Astrocyte of the cerebellum (primary cell): Measurements from ENCODE around the gene FBH1.
A peak's percentile ranks its signal among the peaks of the same experiment; 100 is the strongest.
"Not testable (repeated sequence)": the region's sequence is repeated elsewhere in the genome, so short reads cannot be mapped to it uniquely, and the experiment has no call there.

Experiments
- DNase-seq: peaks from one replicate; pipeline ENCODE4 v3.0.0-alpha.2; 2011; ENCODE audit warnings: low read depth
- H3K4me3 ChIP-seq: 2 replicates; pipeline ENCODE4 v1.5.1; 2011; ENCODE audit warnings: mild to moderate bottlenecking, low read depth, low read length, moderate library complexity
- in situ Hi-C: cut with HindIII; loops from 2 replicates; pipeline ENCODE4 v1.10.0; 2017; ENCODE audit warnings: low sequenced_read_pairs
- TF ChIP-seq, protein P1 (sequence below): IDR thresholded peaks from 2 replicates; pipeline ENCODE4 v1.5.1; 2012; ENCODE audit warnings: low read length, low read depth, moderate library complexity, mild to moderate bottlenecking; ENCODE audit errors: missing control alignments

Gene FBH1

GRCh38 chr10:5944389-5945189, 54.5 kb downstream of the FBH1 start:
- peak; percentile 100 for DNase-seq
- no peak overlapping the region for H3K4me3 ChIP-seq
- in situ Hi-C loops: no loop called here
- TF ChIP-seq, protein P1, sequence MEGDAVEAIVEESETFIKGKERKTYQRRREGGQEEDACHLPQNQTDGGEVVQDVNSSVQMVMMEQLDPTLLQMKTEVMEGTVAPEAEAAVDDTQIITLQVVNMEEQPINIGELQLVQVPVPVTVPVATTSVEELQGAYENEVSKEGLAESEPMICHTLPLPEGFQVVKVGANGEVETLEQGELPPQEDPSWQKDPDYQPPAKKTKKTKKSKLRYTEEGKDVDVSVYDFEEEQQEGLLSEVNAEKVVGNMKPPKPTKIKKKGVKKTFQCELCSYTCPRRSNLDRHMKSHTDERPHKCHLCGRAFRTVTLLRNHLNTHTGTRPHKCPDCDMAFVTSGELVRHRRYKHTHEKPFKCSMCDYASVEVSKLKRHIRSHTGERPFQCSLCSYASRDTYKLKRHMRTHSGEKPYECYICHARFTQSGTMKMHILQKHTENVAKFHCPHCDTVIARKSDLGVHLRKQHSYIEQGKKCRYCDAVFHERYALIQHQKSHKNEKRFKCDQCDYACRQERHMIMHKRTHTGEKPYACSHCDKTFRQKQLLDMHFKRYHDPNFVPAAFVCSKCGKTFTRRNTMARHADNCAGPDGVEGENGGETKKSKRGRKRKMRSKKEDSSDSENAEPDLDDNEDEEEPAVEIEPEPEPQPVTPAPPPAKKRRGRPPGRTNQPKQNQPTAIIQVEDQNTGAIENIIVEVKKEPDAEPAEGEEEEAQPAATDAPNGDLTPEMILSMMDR: no peak

DNA sequence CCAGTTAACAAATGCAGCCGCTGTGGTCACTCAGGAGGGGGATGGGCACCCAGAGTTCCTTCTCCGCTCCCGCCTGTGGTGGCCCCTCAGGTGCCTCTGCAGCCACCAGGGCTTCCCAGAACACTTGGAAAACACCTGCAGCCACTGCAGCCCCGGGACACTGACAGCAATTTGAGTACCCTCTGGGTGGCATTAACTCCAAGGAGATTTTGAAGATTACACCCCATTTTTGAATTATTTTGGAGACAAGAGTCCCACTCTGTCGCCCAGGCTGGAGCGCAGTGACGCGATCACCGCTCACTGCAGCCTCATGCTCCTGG, 55.1 kb downstream of the FBH1 start:
- no peak for DNase-seq
- TF ChIP-seq, protein P1: no peak
- H3K4me3 ChIP-seq: no peak overlapping the region
- in situ Hi-C loops: no loop called here

DNA sequence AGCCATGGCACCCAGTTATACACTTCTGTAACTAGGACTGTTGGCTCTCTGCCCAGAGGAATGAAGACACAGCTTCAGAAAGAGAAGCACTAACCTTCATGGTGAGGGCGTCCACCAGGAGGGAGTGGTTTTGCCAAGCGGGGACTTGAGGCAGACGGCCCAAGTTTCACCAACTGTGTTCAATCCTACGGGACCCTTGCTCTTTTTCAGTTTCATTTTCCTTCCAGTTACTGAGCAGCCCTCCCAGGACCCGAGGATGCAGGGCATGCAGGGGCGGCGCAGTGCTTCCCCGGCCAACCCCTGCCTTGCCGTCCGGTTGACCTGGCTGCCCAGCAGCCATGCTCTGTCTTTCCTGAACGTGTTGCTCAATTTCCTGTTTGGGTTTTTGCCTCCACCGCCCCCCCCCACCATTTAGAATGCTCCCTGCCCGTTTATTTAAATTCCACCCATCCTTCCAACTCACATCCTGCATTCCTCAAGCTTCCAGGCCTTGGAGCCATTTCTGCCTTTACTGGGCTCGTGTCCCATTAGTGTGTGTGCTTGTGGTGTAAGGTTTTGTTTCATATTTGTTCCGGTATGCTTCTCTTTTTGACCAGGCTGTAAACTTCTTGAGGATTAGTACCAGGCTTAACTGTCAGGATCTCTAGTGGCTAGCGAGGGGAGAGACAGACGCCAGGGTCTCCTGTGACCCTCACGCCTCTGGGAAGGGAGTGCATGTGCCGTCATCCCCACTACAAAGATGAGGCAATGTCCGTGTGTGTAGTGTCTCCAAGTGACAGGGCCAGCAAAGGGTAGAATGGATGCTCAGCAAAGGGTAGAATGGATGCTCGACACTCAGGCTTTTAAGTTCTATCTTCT, 55.7 kb downstream of the FBH1 start:
- TF ChIP-seq, protein P1: no peak
- no peak overlapping the region for H3K4me3 ChIP-seq
- in situ Hi-C loops: no loop called here
- DNase-seq: peak; percentile 99

GRCh38 chr10:5946419-5946775, 56.4 kb downstream of the FBH1 start:
- DNase-seq, H3K4me3 ChIP-seq, in situ Hi-C loops: not testable (repeated sequence)

GRCh38 chr10:5946786-5947185, 56.7 kb downstream of the FBH1 start:
- no peak for DNase-seq
- TF ChIP-seq, protein P1: no peak
- H3K4me3 ChIP-seq: no peak overlapping the region
- in situ Hi-C loops: no loop called here

- in situ Hi-C loops: no loop called here
- TF ChIP-seq, protein P1: no peak
- H3K4me3 ChIP-seq: no peak overlapping the region
- no peak for DNase-seq
Measured at GRCh38 chr10:5947471-5948207, 57.6 kb downstream of the FBH1 start.
